Measurements from ENCODE around the gene ARHGAP29. TPM values are rescaled to one million over a fixed set of nuclear protein-coding genes. Genes with fewer than 3 reads are reported as not detected.

ARHGAP29 gene
- total RNA-seq, 1 donor = 77.2 TPM

GRCh38 chr1:94281361-94282142 is 44.2 kb upstream of the ARHGAP29 start:
- DNase-seq (ENCODE audit: low read depth) = peak; percentile 65
- H3K4me3 ChIP-seq (ENCODE audit: low read depth, low read length) = no peak overlapping the region
- TF ChIP-seq CTCF (IDR thresholded peaks at IDR 0.05; ENCODE audit: insufficient read depth, low read length) = no peak

- H3K4me3 ChIP-seq (ENCODE audit: low read depth, low read length) = no peak overlapping the region
- TF ChIP-seq CTCF (IDR thresholded peaks at IDR 0.05; ENCODE audit: insufficient read depth, low read length) = no peak
- DNase-seq (ENCODE audit: low read depth) = no peak
These were observed 43.2 kb upstream of the ARHGAP29 start for GRCh38 chr1:94280541-94280940.

GRCh38 chr1:94279462-94279861 is 42.1 kb upstream of the ARHGAP29 start:
- no peak for TF ChIP-seq CTCF (IDR thresholded peaks at IDR 0.05; ENCODE audit: insufficient read depth, low read length)
- no peak for DNase-seq (ENCODE audit: low read depth)
- H3K4me3 ChIP-seq (ENCODE audit: low read depth, low read length) = no peak overlapping the region

GRCh38 chr1:94279038-94279437 is 41.7 kb upstream of the ARHGAP29 start:
- no peak overlapping the region for H3K4me3 ChIP-seq (ENCODE audit: low read depth, low read length)
- no peak for TF ChIP-seq CTCF (IDR thresholded peaks at IDR 0.05; ENCODE audit: insufficient read depth, low read length)
- no peak for DNase-seq (ENCODE audit: low read depth)

GRCh38 chr1:94276988-94277434 is 39.6 kb upstream of the ARHGAP29 start:
- H3K4me3 ChIP-seq (ENCODE audit: low read depth, low read length) = no peak overlapping the region
- no peak for TF ChIP-seq CTCF (IDR thresholded peaks at IDR 0.05; ENCODE audit: insufficient read depth, low read length)
- DNase-seq (ENCODE audit: low read depth) = peak; percentile 79

- DNase-seq (ENCODE audit: low read depth) = no peak
- no peak overlapping the region for H3K4me3 ChIP-seq (ENCODE audit: low read depth, low read length)
- no peak for TF ChIP-seq CTCF (IDR thresholded peaks at IDR 0.05; ENCODE audit: insufficient read depth, low read length)
These were observed 37.7 kb upstream of the ARHGAP29 start for GRCh38 chr1:94275083-94275482.
